ENCODE measurements around the gene CCDC14.
"Not testable (repeated sequence)": the region's sequence is repeated elsewhere in the genome, so short reads cannot be mapped to it uniquely, and the experiment has no call there.

GRCh38 chr3:123975030-123975429 lies 14.0 kb upstream of the CCDC14 start:
- not testable (repeated sequence) for TF ChIP-seq EZH2 (IDR thresholded peaks at IDR 0.05; ENCODE audit: borderline replicate concordance)
- TF ChIP-seq, protein P1, sequence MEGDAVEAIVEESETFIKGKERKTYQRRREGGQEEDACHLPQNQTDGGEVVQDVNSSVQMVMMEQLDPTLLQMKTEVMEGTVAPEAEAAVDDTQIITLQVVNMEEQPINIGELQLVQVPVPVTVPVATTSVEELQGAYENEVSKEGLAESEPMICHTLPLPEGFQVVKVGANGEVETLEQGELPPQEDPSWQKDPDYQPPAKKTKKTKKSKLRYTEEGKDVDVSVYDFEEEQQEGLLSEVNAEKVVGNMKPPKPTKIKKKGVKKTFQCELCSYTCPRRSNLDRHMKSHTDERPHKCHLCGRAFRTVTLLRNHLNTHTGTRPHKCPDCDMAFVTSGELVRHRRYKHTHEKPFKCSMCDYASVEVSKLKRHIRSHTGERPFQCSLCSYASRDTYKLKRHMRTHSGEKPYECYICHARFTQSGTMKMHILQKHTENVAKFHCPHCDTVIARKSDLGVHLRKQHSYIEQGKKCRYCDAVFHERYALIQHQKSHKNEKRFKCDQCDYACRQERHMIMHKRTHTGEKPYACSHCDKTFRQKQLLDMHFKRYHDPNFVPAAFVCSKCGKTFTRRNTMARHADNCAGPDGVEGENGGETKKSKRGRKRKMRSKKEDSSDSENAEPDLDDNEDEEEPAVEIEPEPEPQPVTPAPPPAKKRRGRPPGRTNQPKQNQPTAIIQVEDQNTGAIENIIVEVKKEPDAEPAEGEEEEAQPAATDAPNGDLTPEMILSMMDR (IDR thresholded peaks at IDR 0.05; ENCODE audit: poor library complexity) = not testable (repeated sequence)
